ENCODE results near the gene TLL1. TPM values are rescaled to one million over a fixed set of nuclear protein-coding genes. Genes with fewer than 3 reads are reported as not detected.

TLL1 gene
- total and polyA plus RNA-seq, 2 donors (not counting 3 experiments of a cell fraction or from before 2014, with no cell fraction given): 0.41 to 1.4 TPM

- H2AFZ ChIP-seq (ENCODE audit: low read depth, low read length): no peak overlapping the region
- no peak overlapping the region for H3K27ac ChIP-seq (ENCODE audit: insufficient read depth, low read depth, low read length)
- H3K4me3 ChIP-seq (replicated peaks in 1 of 3; ENCODE audit: insufficient read depth in 1 of 3, low read depth in 1 of 3, low read length in 3 of 3): no peak overlapping the region
- no peaks in the 10 kb centered on the region for H3K27me3 ChIP-seq (ENCODE audit: control insufficient read depth in 2 of 2, insufficient read depth in 2 of 2, low read length in 2 of 2)
- H3K9ac ChIP-seq (replicated peaks; ENCODE audit: extremely low read depth, insufficient read depth, low read length): no peak overlapping the region
- H3K79me2 ChIP-seq (ENCODE audit: control insufficient read depth, insufficient read depth, low read length): no peaks in the 10 kb centered on the region
- ChIA-PET POLR2A (no interaction called here), CTCF (interaction anchor here (0.9 kb wide), 1 partner anchor 18 kb away, joined by 3 read pairs; no protein-coding TSS in a partner anchor)
- H3K9me1 ChIP-seq (replicated peaks; ENCODE audit: control insufficient read depth, extremely low read depth, insufficient read depth, low read length): no peaks in the 10 kb centered on the region
- intact Hi-C loops (cut with micrococcal nuclease) (no loop called here), dilution Hi-C loops (cut with MboI; ENCODE audit: extremely low pct_ligation_motif_present, low sequenced_read_pairs) (no loop called here)
- H3K36me3 ChIP-seq (ENCODE audit: control insufficient read depth in 2 of 2, extremely low read depth in 1 of 2, insufficient read depth in 2 of 2, low read length in 2 of 2): no peaks in the 10 kb centered on the region
- no peak overlapping the region for H3K4me2 ChIP-seq (ENCODE audit: insufficient read depth, low read length)
- no peak for FAIRE-seq
- DNase-seq (ENCODE audit: low read depth, low spot score): no peak
- BruUV-seq (replicated peaks): no TSS peak
- H3K4me1 ChIP-seq (ENCODE audit: control insufficient read depth, extremely low read depth, insufficient read depth, low read length): peaks cover 8% of the 10 kb centered on the region
- no peaks in the 10 kb centered on the region for H3K9me3 ChIP-seq (replicated peaks; ENCODE audit: control insufficient read depth, insufficient read depth, low read length)
- no peak for TF ChIP-seq EZH2 (IDR thresholded peaks at IDR 0.05; ENCODE audit: borderline replicate concordance, low read depth, low read length, severe bottlenecking)
- TF ChIP-seq POLR2AphosphoS5 (IDR thresholded peaks at IDR 0.05; ENCODE audit: insufficient read depth, low read depth, low read length): no peak
- TF ChIP-seq MAX (IDR thresholded peaks at IDR 0.05; ENCODE audit: insufficient read depth, insufficient read length): no peak
- TF ChIP-seq MYC (IDR thresholded peaks at IDR 0.05; ENCODE audit: low read depth, low read length): no peak
- TF ChIP-seq JUN (IDR thresholded peaks at IDR 0.05; ENCODE audit: borderline replicate concordance, insufficient read depth, insufficient read length, low read depth): no peak
- TF ChIP-seq CTCF (IDR thresholded peaks at IDR 0.05; ENCODE audit: extremely low read depth in 1 of 2, insufficient read depth in 1 of 2, low read depth in 1 of 2, low read length in 2 of 2): no peak
- no peak for TF ChIP-seq GATA2 (IDR thresholded peaks at IDR 0.05; ENCODE audit: insufficient read depth, insufficient read length, low read depth, low read length)
- TF ChIP-seq POLR2A (IDR thresholded peaks at IDR 0.05; ENCODE audit: low read depth, low read length): no peak
- TF ChIP-seq FOS (IDR thresholded peaks at IDR 0.05; ENCODE audit: borderline replicate concordance, insufficient read depth, low read length): no peak
- no peaks in the 10 kb centered on the region for H4K20me1 ChIP-seq (replicated peaks; ENCODE audit: control insufficient read depth, extremely low read depth, insufficient read depth, low read length)
Measured at GRCh38 chr4:166123546-166123945, 250.5 kb downstream of the TLL1 start.

Data from endothelial cell of umbilical vein (primary cell).